ENCODE data around the gene ARL8A.
A peak's percentile ranks its signal among the peaks of the same experiment; 100 is the strongest.
"Not testable (repeated sequence)": the region's sequence is repeated elsewhere in the genome, so short reads cannot be mapped to it uniquely, and the experiment has no call there.

Gene ARL8A

DNA sequence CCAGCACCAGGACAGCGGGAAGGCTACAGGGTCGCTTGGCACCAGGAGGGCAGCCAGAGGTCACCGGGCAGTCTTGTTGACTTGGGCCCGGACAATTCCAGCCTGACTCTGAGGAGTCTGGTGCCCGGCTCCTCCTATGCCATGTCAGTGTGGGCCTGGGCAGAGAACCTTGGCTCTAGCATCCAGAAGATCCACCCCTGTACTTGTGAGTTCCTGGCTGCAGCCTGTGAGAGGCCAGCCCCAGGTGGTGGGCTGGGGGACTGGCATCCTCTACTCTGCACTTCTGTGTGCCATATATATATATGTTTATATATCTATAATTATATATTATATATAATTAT is 27.4 kb upstream of the ARL8A start:
- DNase-seq = no peak

DNA sequence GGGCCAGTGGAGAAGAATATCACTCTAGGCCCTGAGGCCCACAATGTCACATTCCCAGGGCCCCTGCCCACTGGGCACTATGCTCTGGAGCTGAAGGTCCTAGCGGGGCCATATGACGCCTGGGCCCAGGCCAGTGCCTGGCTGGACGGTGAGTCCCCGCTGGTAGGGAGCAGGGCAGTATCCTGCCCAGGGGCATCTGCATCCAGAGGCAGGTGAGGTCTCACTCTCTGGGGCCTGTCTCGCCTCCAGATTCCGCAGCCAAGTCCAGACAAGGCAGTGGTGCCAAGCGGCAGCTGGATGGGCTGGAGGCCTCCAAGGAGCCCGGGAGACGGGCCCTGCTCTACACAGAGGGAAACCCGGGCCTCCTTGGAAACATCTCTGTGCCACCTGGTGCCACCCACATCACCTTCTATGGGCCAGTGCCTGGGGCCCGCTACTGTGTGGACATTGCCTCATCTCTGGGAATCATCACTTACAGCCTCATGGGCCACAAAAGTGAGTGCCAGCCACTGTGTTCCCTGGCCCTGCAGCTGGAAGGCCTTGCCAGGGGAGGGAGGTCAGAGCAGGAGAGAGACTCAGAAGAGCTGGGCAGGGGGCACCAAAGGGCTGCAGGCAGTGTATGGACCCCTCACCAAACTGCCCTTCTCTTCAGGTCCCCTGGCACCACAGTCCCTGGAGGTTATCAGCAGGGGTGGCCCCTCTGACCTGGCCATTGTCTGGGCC is 26.9 kb upstream of the ARL8A start:
- no peak for DNase-seq

DNA sequence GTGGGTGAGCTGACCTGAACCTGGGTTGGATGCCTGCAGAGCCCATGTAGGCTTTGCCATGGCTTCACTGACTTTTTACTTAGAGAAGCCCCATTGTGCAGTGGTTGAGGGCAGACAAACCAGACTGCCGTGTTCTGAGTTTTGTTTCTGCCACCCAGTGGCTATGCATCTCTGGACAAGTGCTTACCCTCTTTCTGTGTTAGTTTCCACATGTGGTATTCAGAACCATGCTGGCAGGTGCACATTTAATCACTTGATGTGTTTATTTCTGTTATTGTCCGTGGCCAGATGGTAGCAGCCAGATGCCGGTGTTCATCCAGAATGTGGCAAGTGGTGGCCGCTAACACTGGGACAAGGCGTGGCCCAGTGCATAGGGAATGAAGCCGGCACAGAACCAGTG is 26.2 kb upstream of the ARL8A start:
- no peak for DNase-seq

DNA sequence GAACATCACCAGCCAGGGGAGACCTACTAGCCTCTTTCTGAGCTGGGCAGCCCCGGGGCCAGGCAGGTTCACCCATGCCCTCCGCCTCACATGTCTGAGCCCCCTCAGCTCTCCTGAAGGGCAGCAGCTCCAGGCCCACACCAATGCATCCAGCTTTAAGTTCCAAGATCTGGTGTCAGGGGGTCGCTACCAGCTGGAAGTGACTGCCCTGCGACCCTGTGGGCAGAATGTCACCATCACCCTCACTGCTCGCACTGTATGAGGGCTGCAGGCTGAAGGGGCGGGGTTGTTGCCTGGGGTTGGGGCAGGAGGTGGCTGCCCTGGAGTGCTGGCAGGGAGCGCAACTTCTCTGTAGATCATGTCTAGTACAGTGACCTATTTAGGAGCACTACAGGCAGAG is 24.3 kb upstream of the ARL8A start:
- no peak for DNase-seq

DNA sequence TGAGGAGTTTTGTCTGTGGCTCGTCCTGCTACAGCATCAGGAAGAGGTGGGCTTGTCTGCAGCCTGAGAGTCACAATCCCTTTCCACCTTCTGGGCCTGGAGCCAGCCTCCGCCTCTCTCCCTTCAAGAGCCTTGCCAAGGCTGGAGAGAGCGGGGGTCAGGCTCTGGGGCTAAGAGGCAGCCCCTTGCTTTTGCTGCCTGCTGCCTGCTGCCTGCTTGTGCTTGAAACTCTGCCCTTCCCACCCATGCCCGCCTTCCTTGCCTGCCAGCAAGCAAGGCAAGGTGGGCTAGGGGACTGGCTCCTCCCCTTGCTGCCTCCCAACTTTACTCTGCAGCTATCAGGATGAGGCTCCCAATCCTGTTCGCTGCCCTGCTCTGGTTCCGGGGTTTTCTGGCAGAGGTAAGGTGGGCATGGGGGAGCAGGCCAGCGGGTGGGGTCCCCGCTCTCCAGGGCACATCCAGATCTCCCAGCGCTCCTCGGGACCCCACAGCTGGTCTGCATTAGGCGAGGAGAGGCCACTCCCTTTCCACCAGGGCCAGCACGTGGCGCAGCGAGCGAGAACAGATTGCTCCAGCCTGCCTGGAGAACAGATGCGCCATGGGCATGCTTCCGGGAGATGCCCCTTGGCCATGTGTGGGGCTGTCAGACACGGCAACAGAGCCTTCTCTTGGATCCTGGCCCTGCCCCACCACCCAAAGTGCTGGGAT is 23.3 kb upstream of the ARL8A start:
- DNase-seq = no peak

DNA sequence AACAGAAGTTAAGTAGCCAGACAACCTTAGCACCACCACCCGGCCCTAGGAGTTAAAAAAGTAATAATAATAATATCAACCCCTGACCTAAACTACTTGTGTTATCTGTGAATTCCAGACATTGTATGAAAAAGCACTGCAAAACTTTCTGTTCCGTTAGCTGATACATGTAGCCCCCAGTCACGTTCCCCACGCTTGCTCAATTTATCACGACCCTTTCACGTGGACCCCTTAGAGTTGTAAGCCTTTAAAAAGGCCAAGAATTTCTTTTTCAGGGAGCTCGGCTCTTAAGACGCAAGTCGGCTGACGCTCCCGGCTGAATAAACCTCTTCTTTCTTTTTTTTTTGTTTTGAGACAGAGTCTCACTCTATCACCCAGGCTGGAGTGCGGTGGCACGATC is 22.5 kb upstream of the ARL8A start:
- DNase-seq = not testable (repeated sequence)

DNA sequence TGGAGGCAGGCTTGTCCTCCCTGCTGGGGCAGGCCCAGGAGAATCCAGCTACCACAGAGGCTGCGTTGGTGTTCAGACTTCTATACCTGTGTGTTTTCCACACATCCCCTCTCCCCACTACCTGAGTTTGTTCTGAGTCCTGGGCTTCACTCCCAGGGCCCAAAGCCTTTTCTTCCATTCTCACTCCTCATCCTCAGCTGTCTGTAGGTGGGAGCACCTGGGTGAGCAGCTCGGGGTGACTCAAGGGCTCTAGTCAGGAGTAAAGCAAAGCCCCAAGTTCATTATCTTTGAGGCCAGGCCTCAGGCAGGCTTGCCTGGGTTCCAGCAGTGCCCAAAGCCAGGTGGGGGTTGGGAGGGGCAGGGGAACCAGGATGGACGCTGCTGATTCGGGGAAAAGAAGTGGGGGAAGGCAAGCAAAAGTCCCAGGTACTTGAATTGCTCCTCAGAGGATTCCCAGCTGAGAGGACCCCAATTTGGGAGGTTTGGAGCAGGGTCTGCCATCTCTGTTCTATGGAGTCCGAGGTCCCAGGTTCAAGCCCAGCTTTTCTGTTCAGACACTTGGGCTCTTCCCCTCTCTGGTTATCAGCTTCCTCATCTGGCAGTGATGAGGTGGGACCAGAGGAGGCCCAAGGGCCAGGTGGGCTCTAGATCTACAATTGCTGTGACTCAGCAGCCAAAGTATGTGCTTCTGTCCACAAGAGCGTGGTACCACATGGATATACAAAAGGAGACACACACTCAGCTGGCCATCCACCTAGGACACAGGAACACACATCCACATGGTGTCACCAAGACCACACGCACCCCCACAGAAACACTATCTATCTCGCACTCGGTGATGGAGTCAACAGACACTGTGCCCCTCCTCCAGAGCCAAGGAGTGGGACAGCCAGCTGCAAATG is 21.7 kb upstream of the ARL8A start:
- DNase-seq = no peak

DNA sequence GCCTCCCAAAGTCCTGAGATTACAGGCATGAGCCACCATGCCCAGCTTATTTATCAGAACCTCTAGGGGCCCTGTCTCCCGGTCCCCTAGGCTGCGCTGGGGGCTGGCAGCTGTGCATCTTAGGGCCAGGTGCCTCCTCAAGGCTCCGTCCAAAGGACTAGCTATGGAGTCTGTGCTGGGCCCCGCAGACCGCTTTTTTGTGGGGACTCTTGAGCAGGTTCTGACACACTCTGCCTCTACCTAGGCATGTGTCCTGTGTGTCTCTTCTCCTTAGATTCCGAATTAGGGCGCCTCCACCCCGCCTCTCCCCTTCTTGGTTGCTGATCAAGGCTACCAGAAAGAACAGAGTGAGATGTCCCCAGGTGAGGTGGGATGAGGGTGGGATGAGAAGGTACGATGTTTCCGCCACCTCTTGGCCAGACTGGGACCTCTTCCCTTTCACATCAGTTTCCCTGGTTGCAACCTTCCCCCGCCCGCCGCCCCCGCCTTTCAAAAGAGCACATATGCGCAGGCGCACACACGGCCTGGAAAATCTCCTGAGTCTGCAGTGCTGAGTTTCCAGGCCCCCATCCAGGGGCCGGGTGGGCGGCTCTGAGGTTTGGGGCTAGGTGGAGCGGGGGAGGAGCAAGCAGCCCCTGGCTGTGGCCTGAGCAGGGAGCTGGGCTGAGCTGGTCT is 20.9 kb upstream of the ARL8A start:
- DNase-seq = peak; percentile 19

DNA sequence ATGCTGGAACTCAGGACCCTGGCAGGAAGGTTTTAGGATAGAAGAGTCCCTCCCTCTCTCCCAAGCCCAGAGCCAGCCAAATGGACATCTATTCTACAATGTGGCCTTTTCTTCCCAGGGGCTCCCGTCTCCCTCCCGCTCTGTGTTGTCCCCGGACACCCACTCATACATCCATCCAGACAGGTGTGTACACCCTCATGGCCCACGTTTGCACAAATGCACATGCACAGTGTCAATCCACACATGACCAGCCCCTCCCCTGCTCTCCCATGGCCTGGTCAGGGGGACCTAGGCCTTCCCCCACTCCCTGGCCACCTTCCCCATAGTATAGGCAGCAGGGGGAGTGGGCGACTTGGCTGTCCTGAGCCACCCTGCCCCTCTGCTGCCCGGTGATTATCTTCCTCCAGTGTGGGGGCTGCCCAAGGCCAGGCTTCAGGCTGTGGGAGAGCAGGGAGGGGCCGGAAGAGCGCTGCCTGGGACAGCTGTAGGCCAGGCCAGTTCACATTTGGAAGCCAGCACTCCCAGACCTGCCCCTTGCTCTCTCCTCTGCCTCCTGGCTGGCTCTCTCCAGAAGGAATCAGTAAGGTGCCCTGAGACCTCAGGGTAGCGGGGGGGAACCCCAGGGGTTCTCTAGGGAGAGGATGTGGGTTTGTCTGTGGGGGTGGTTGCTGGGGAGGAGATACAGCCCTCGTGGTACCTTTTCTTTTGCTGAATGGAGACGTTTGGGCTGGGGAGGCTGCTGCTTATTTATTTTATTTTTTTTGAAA is 19.9 kb upstream of the ARL8A start:
- DNase-seq = peak; percentile 58

DNA sequence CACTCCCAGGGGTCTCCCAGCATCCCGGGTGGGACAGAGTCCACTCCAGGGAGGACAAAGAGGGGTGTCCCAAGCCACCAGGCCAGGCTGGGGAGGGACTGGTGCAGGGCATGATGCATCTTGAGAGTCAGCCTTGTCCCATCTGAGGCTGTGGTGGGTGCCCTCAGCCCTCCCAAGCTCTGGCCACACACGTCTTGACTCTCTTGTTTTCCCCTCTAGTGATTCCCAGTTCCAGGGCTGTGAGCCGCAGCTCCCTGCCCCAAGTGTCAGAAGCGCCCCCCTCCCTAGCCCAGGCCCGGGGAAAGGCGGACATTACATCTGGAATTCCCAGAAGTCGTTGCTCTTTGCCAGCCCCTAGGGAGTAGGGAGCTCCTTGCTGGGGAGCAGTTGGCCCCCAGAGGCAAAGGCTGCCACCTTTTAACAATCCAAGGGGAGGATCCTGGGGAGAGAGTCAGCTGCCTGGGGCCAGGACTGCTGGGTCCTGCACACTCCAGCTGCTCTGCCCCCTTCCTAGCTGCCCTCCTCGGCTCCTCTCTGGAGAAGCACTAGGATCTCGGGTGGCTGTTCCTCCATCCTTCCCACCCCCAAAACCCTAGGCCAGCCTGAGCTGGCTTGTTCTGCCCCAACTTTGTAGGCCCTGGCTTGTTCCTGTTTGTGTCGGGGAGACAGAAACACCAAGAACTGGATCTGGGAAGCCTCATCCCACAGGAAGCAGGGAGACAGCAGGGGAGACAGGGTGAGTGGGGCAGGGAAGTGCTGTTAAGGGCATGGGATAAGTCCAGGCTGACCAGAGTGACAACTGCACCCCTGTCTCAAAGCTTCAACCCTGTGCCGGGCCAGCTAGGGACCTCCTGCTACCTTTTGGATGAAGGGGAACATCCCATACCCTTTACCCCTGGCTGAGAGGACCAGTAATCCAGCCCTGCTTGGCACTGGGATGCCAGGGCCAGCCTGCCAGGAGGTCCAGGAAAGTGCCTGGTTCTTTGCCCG is 19.0 kb upstream of the ARL8A start:
- no peak for DNase-seq

DNA sequence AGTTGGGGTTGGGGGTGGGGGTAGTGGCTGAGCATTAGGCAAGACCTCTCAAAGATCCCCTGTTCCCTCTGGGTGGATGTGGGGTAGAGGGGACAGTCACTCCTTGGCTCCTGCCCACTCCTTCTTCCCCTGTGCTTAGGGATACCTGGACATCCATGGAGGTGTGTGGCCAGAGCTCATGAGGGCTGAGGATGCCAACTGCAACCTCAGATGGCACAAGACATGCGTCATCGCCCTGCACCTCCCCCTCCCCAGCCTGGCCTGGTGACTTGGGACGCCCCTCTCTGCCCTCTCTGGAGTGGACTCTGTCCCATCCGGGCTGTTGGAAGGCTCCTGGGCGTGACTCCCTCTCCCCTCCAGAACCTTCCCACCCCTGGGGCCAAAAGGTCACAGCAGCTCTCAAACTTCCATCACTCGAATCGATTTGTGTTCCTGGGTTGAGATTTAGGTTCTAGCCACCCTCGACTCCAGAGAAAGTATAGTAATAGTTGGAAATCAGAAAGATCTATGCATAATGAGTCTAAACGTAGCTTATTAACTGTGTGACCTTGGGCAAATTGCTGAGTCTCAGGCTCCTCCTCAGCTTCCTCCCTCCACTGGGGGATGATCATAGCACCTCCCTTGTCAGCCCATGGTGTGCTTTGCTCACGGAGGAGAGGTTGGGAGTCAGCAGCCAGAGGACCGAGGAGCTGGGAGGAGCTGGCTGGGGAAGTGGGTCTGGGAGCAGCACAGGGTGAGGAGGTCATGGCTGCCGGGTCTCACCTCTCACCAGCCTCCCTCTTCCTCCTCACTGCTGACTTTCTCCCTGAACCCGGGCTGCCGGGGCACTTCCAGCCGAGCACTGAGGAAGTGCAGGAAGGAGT is 18.1 kb upstream of the ARL8A start:
- DNase-seq = no peak

DNA sequence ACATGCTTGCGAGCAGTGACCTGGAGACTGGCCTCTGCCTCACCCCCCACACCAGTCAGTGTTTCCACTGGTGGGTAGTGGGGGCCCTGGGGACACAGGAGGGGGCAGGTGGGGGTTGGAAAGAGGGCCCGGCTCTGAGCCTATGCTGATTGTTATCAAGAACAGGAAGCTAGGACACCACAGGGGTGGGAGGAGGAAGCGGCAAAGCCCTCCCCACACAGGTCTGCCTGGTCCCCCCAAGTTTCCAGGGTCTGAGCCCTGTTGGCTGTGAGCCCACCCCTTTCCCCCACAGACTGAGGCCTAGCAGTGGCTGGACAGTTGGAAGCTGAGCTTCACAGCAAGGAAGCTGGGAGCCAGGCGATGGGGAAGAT is 17.5 kb upstream of the ARL8A start:
- DNase-seq = peak; percentile 33

DNA sequence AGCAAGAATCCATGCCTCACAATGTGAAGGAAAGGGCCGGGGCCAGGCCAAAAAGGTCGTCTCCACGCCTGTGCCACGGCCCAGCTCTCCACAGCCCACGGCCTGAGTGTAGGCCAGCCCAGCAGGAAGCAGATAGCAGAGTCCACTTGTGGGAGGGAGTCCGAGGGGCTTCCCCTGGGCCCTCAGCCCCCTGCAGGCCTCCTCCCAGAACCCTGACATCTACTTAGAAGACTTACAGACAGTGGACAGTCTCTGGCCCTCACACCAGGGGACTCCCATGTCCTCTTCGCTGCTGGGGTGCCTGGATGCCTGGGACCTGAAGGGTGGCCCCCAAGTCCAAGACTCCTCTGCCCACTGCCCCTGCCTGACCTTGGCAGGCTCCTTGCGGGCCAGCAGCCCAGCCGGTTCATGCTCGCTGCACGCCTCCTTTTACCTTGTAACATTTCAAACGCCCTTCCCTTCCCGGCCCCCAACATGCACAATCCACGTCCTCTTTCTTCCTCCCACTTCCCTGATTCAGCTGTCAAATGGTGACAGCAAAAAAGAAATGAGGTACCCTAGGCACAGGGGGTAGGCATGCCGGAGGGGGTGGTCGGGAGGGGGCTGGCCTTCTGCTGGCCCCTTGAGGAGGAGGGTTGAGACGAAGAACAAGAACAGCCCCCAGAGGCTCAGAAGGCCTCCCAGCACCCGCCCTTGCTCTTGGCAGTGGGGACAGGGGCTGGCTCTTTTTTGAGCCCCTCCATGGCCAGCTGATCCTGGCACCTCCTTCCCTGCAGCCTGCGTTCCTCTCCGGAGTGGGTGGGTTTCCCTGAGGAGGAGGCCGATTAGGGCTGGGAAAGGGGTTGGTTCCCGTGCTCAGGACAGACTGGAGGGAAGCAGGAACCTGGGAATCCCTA is 16.9 kb upstream of the ARL8A start:
- no peak for DNase-seq

DNA sequence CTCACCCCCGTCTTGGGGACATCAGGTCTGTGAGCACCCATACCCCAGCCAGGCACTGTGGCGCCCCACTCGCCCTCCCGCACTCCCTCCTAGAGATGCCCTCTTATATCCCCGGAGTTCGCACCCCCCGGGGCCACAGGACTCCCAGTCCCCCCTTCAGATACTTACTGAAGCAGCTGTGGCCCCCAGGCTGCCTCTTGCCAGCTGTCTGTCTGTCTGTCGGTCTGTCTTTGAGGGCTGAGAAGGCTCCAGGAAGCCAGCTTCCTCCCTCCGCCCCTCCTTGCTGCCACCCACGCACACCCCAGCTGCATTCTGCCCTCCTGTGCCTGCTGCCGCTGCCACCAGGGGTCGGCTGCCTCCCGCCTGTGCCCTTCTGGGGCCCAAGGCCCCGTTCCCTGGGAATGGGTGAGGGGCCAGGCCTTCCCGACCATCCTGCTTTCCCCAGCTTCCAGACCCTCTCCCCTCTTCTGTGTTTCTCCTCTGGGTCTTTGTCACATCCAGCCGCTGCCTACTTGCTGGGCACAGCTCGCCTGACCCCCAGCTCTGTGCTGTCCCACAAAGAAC is 15.9 kb upstream of the ARL8A start, which contains the start of gene PTPN7:
Gene PTPN7 (minus strand): TSS at position 226 of the 564 bp plus-strand sequence. CDS start 1,200 bp downstream, outside the sequence.
- peak; percentile 76 for DNase-seq

DNA sequence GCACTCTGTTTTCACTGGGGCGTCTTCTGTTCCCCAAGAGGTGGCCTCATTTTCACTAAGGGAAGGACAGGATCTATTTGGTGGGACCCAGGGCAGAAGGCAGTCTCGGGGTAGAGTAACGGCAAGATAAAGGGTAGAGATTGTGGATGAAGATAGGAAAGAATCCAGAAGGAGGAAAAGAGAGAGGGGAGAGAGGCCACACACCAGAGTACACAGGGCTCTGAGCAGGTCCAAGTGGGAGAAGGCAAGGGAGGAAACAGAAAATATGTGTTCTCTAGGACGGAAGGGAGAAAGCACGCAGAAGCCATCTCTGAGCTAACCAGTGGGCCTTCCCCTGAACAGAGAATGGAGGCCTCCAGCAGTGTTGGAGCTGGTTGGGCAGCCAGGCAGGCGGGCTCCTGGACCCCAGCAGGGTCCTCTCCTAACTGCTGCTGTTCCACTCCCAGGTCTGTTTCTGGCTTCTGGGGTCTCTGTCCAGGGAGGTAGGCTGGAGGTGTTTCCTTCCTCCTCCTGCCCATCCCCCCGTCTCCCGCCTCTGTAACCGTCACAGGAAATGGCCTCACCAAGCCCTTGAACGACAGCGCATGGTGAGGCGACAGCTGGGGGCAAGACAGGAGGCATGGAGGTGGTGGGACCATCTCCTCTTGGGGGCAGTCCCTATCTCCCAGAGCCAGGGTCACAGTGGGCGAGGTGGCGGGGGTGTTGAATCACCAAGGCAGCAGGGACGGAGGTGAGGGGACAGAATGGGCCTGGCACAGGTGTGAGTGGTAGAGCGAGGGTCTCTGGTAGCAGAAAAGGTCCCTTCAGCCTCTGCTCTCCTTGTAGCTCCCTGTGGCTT is 15.2 kb upstream of the ARL8A start:
- DNase-seq = peak; percentile 41

DNA sequence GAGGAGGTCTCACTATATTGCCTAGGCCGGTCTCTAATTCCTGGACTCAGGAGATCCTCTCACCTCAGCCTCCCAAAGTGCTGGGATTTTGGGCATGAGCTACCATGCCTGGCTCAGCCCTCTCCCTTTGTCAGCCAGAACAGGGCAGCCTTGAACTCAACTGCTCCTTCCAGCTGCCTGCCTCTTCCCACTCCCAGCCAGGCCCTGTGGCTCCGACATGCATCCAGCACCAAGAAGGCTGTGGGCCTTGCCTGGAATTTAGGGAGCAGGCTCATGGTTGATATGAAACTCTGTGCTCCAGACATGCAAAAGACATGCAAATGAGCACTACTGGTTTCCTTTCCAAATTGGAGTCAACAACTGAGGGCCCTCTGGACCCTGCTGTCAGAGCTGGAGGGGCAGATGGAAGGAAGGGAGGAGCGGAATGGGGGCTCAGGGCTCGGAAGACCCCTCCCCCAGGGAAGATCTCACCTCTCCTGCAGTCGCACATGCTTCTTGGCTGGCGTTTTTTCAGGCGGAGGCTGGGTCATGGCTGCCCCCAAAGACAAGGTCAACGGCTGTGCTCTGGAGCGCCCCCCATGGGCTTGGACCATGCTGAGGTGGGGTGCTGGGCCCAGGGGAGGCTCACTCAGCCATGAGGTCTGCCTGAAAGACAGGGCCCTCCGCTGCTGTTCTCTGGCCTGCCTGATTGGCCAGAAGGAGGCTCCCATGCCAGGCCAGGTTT is 14.4 kb upstream of the ARL8A start:
- DNase-seq = no peak

DNA sequence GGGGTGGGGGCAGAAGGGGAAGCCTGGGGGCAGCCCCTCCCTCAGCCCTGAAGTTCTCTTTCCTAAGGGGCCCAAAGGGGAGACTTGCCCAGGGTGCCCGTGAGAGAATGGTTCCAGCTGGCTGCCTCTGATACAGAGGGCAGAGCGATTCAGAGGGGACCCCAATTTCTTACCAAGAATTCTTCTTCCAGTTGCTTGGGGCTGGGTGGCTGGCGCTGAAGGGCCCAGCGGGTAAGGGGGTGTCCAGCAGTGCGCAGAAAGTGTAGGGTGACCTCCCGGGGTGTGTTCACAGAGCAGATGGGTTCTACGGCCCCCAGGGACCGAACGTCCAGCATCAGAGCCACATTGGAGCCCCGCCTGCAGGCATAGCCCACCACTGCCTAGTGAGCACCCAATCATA is 13.4 kb upstream of the ARL8A start:
- no peak for DNase-seq

All from activated CD4-positive, alpha-beta T cell treated with anti-CD3 and anti-CD28 coated beads for 1 hour (primary cell).